GM18511 (cell line): ENCODE data around the gene BRICD5.

Experiments
- ATAC-seq: cut with Tn5 transposase; IDR thresholded peaks from one replicate; pipeline ENCODE4 v1.9.1; 2021; ENCODE audit warnings: mild to moderate bottlenecking, moderate library complexity; ENCODE audit not compliant: unreplicated experiment

Gene BRICD5

DNA sequence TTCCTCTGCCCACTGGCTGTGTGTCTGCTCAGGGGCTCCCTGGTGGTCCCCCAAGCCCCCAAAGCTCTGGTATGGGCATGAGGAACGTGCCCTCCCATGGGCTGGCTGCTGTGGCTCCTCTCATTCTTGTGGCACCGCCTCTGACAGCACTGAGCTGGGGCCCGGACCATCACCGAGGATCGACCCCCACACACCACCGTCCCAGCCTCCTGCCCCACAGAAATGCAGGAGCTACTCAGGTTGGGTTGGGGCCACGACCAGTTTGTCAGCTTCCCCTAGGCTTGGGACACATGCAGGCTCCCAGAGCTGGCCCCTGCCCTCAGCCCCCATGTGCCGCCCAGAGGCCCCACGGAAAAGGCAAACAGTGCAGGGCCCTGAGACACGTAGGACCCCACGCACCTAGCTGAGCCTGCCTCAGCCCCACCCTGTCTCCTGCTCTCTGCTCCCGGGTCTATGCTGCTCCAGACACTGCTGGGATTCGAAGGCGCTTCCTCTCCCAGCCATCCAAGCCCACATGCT lies 11.0 kb downstream of the BRICD5 start:
- no peak for ATAC-seq

DNA sequence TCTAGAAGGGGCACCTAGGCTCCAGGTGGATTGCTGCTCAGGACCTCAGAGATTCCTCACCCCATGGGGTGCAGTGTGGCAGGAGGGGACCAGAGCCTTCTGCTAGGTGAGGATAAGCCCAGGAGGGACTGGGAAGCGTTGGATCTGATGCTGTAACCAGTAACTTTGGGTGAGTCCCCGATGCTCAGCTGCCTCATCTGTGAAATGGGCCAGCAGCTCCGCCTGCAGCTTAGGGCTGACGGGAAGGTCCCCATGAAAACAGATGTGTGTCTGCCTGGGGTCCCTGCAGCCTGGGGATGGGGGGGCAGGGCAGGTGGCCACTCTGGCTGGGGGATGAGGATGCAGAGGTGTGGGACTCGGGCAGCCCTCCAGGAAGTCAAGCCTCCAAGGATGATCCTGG lies 11.6 kb downstream of the BRICD5 start:
- no peak for ATAC-seq

DNA sequence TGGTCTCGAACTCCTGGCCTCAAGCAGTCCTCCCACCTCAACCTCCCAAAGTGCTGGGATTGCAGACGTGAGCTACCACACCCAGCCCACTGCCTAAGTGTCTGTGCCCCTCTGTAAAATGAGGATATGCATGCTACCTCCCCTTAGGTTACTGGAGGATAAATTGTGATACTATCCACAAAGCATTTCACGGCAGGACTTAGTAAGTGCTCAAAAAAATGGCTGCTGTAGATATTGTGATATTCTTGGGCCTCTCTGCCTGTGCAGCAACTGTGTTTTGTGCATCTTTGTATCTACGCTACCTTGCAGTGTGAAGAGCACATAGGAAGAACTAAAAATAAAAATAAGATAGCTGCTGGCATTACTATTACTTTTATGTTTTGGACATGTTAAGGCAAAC lies 12.4 kb downstream of the BRICD5 start:
- no peak for ATAC-seq

DNA sequence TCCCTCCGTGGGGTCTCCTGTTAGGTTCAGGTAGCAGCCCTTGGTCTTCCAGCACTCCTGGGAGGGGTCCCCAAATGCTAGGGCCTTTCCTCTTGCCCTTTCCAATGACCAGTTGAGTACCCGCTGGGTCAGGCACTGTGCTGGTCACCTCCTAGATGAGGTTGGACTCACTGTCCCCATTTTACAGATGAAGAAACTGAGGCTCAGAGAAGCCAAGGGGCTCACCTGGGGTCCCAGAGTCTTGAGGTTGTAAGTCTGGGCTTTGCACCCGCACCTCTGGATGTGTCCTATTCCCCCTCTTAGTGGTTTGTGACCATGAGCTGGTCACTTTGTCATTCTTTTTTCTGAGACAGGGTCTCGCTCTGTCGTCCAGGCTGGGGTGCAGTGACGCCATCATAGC lies 12.9 kb downstream of the BRICD5 start:
- no peak for ATAC-seq

DNA sequence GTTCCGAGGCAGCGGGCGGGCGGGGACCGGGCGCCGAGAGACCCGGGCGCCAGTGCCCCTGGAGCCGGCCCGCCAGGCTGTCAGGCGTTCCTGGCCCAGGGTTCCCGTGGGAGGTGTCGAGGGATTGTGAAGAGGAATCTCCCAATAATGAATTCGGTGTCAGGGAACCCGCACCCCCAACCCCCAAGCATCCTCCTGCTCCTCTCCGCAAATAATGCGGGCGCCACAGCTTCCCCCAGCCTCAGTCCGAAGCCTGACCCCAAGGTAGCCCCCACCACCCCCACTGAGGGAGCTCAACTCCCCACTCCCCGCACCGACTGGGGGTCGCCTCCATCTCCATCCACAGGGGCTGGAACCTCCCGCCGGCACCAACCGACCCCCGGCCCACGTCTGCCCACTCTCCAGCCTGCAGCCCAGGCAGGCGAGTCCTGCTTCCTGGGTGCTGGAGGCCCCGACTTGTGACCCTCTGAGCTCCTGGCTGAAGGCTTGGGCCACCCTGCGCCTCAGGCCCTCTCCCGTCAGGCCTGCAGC lies 13.6 kb downstream of the BRICD5 start:
- ATAC-seq = no peak

DNA sequence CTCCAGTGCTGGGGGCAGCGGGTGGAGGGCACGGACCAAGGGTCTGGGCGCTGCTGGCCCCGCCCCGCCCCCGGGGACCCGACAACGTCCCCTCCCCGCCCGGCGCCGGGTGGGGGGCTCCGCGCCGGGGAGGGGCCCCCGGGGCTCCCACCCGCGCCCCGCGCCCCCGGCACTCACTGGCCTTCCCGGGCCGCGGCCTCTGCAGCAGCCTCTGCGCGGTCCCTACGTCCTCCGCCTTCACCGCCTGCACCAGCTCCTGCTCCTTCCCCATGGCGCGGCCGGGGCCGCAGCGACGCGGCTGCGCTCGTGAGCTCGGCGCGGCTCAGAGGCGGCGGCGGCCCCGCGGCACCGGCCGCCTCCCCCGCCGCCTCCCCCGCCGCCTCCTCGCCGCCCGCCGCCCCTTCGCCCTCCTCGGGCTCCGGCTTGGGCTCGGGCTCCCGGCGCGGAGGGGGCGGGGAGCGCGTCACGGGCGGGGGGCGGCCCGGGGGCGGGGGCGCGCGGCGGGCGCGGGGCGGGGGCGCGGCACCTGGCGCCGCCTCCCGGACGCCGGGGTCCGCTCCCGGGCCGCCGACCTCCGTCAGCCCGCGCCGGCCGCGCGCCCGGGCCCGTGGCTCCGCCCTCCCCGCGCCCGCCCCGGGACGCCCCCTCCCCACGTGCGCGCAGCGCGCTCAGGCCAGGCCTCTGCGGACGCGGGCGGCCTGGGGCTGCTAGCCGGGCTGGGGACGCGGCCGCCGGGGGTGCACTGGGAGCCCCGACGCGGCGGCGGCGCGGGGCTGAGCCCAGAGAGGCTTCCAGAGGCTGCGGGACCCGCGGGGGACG lies 14.3 kb downstream of the BRICD5 start, which contains the start of gene CASKIN1:
Gene CASKIN1, minus strand, starts transcription at position 444 of the 819 bp plus-strand sequence. Its CDS starts 173 bp downstream, at position 271.
- no peak for ATAC-seq

DNA sequence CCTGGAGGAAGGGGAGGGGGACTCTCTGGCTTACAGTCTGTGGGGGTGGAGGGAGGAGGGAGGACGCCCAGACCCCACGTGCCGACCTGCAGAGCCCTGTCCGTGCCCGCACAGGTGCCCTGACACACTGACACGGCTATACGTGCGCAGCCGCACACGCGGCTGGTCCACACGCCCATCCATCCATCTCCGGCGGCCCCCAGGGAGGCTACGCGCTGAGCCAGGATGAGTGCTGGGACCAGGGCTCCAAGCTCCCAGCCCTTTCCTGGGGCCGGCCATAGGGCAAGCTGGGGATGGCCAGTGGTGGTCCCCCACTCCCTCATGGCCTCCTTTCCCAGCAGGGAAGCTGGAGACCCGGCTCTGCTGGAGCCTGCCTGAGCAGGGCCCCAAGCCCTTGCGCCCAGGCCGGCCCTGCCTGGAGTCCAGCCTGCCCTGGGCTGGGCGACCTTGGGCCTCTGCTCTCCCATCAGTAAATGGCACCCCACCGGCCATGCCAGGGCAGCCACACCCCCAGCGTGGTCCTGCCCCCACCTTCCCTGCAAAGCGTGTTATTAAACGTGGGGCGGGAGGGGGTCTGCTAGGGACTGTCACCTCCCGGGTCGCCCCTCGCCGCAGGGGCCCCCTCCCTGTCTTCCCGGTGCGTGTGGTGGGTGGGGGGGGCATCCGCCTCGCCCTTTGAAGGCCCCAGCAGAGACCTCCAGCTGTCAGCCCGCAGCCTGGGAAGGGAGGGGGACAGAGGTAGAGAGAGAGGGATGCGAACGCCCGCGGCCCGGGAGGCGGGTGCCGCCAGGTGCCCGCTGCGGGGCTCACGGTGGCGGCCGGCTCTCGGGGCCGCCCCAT lies 15.1 kb downstream of the BRICD5 start:
- no peak for ATAC-seq

DNA sequence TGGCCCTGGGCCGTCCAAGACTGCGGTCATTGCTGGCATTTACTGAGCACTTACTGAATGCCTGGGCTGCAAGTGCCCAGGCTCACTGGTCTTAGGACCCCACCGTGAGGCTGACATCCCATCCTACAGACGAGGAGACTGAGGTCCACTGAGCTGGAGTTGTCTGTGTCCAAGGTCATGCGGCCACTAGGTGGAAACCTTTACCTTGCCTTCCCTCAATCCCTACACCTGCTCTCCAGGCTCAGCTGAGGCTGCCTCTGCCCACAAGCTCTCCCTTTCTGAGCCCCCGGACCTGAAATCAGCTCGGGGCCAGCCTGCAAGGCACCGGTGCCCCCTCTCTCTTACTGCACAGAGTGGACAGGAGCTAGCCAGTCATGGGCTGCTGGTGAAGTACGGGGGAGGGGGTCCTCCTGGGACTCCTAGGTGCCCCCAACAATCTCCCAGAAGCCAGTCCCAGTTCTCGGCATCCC lies 15.8 kb downstream of the BRICD5 start:
- ATAC-seq = no peak

DNA sequence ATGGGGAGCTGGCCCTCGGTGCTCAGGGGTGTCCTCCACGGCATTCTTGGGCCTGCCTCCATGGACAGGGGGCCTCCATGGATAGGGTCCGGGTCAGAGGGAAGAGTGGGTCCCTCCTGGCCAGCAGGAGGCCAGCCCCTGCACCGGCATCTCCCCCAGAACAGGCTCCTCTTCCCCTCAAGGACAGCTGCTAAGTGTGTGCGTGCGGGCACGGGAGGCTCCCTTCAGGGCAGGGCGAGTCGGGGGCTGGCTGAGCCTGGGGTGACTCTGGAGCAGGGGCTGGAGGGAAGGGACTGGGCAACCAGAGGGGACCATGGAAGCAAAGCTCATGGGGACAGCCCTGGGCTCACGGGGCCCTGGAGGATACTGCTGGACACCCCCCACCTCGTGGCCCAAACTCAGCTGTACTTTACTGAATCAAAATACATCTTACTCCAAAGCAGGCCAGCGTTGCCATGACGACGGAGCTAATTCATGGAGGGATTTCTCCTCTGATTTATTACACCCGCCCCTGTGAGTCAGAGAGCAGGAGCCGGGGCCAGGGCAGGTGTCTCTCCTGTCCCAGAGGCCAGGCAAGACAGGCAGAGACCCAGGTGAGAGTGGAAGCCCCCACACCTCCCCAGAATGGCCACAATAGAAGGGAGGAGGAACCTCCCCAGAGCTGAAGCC lies 16.4 kb downstream of the BRICD5 start:
- no peak for ATAC-seq

DNA sequence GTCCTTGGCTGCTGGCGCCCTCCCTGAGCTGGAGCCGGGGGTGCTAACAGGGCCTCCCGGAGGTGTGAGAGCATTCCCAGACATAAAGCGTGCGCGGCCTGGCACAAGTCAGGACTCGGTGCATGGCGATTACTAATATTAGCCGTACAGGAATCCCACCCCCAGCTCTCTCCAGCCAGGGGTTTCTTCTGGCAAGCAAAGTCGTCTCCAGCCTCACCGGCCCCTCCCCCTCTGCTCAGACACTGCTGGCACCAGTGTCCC lies 19.3 kb downstream of the BRICD5 start:
- no peak for ATAC-seq

DNA sequence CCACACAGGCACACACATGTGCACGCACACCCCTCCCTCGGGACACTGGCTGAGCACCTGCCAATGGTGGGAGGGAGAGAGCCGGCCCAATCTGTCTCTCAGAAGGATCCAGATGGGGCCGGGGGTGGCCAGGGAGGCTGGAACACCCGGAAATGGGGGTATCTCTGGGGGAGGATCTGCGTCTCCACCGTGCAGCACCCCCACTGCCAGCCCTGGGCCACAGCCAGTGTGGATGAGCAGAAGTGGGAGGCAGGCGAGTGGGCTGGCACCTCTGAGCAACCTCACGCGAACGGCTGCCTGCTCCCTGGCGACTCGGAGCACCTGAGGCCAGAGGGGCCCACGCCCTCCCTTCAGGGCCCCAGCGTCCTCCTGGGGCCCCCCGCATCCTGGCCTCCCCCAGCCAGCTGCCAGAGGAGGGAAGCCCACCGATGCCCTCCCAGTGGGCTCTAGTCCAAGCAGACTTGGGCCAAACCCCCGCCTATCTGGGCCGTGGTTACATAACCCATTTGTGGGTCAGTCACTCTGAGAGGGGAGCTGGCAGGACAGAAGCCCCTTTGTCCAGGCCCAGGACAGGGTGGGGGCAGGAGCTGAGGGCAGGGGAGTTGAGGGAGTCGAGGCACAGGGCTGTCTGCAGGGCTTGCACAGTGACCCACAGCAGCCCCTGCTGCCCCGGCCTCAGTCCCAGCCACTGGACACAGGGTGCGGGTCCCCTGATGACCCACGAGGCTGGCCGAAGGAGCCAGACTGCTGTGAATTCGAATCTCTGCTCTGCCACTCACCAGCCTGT lies 19.8 kb downstream of the BRICD5 start:
- ATAC-seq = no peak

DNA sequence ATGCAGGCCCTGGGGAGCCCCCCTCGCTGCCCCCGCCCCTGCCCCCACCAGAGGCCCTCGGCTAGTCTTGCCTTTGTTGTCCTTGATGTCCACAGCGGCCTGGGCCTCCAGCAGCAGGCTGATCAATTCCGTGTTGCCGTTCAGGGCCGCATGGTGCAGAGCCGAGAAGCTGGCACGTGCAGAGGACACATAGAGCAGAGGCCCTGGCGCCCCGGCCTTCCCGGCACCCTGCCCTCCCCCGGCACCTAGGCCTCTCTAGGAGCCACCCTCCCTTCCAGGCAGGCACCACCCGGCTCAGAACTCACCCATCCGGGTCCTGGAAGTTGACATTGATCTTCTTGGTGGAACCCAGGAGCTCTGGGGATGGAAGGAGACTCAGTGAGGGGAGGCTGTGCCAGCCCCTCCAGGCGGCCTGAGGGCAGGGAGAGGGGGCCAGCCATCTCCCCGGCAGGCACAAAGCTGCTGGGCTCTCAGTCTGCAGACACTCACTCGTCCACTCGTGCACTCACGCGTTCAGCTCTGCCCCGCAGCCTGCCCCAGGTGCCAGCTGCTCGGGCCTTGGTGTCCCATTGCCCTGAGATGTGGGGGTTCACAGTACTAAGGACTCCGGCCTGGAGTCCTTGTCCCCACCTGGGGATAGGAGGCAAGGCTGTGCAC lies 20.5 kb downstream of the BRICD5 start:
- no peak for ATAC-seq

DNA sequence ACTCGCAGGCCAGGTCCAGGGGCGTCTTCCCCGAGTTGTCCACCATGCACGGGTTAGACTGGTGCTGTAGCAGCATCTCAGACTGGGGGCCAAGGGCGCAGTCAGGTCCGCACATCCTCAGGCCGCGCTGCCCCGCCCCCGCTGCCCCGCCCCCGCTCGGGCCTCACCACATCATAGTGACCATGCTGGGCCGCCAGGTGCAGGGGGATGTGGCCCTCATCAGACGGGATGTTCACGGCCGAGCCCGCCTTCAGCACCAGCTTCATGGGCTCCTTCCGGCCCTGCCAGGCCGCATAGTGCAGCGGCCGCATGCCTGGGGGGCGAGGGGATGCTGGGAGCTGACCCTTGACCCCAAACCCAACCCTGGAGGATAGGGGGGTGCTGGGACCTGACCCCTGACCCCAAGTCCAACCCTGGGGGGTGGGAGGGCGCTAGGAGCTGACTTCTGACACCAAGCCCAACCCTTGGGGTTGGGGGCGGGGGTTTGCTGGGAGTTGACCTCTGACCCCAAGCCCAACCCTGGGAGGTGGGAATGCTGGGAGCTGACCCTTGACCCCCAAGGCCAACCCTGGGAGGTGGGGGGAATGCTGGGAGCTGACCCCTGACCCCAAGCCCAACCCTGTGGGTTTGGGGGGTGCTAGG lies 21.3 kb downstream of the BRICD5 start:
- ATAC-seq = no peak

DNA sequence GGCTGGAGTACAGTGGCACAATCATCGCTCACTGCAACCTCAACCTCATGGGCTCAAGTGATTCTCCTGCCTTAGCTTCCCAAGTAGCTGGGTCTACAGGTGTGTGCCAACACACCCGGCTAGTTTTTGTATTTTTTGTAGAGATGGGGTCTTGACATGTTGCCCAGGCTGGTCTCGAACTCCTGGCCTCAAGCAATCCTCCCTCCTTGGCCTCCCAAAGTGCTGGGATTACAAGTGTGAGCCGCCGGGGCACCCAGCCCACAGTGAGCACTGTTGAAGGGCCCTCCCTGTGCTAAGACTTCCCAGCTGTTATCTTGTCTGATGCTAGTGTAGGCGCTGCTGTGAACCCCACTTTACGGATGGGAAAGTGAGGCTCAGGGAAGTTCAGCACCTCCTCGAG lies 22.3 kb downstream of the BRICD5 start:
- ATAC-seq = no peak

DNA sequence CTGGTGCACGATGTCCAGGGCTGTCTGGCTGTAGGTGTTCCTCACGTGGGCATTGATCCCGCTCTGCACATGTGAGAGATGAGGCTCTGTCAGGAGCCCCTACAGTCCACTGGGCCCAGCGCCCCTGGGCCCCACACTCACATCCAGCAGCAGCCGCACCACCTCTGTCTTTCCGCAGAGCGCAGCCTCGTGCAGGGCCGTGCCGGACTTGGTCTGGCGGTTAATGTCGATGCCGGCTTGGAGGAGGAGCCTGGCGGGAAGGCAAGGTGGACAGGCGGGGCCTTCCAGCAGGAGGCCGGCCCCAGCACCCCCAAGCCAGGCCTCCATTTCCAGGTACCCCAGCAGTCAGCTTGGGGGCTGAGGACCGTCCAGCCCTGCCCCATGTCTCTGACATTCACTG lies 23.5 kb downstream of the BRICD5 start:
- no peak for ATAC-seq

DNA sequence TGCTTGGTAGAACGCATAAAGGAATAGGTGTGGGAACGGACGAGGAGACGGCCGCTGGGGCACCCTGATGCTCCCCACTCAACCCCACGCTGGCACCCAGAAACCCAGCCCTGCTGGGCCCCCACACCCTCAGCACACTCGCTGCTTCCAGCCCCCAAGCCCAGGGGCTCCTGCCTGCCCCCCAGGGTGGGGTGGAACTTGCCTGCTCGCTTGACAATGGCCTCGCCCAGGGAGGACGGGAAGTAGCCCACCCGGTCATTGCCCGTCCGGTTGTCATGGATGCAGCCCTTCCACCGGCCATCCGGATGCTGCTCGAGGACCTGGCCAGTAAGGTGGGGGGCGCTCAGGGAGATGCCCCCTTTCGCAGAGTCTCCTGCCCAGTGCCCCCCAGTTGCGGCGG lies 24.2 kb downstream of the BRICD5 start:
- ATAC-seq = no peak

DNA sequence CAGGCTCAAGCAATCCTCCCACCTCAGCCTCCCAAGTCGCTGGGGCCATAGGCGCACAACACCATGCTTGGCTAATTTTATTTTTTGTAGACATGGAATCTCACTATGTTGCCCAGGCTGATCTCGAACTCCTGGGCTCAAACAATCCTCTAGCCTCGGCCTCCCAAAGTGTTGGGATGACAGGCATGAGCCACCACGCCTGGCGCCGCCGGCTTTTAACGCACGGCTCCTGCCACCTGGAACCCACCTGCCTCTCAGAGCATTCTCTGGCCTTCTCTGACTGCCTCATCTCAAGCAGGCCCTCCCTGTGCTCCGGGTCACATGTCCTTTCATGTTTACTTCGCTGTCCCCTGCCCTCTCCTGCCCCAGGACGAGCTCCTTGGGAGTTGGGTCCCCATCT lies 24.6 kb downstream of the BRICD5 start:
- ATAC-seq = no peak

DNA sequence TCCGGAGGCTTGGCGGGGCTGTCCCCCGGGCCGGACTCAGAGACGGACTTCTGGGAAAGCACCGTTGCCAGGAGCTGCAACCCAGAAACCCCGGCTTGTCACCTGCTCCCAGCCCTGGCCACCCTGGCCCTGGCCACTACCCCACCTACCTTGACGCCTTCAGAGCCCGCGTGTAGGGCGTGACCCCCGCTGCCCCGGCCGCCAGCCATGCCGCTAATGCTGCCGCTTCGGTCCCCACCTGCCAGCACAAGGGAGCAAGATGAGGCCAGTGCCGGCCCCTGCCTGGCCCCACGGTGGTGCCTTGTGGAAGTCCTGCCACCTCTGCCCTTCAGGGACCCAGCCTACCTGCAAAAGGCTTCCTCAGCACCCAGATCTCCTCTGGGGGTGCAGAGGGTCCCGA lies 25.7 kb downstream of the BRICD5 start:
- ATAC-seq = no peak

DNA sequence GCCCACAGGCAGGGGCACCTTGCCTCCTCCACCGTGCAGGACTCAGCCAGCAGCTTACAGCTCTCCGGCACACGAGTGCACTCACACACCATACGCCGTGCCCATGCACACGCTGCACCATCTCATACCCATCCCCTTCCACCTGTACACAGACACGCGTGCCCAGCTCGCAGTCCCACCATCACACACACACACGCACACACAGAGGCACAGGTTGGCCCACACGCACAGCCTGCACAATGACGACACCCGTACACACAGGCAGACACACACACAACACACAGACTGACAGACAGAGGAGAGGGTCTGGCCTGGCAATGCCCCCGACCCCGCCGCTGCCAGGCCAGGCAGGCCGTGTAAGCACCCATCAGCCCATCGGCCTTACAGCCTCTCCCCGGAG lies 26.3 kb downstream of the BRICD5 start:
- no peak for ATAC-seq
